PC-3 (cell line): ENCODE measurements around the gene ADAM15. TPM values are rescaled to one million over a fixed set of nuclear protein-coding genes. Genes with fewer than 3 reads are reported as not detected.

ENCODE experiments used
- ATAC-seq: fragments of 200-7000 bp; cut with Tn5 transposase; 2 replicates; pipeline ENCODE4 v1.9.1; 2020; ENCODE audit warnings: mild to moderate bottlenecking, moderate library complexity
- BruUV-seq: library from RNA; stranded (reverse); fragments of 400-500 nt; replicated peaks from 2 replicates; lab custom pipeline; 2021; lab: Mats Ljungman, UMichigan
- CTCF ChIA-PET: fragments of 300-600 bp; sonication (Branson Sonifier 250); formaldehyde crosslinking; loops from one replicate; lab custom pipeline; 2022; ENCODE audit warnings: antibody characterized with exemption; lab: Charles Lee
- POLR2A ChIA-PET: fragments of 300-600 bp; sonication (Branson Sonifier 250); formaldehyde crosslinking; loops from one replicate; lab custom pipeline; 2022; ENCODE audit warnings: antibody characterized with exemption; ENCODE audit not compliant: unreplicated experiment; lab: Charles Lee
- DNase-seq: peaks from one replicate; pipeline ENCODE4 v3.0.0-alpha.2; 2015
- H2AFZ ChIP-seq: fragments of 300-600 bp; sonication (generic); 2 replicates; pipeline ENCODE4 v1.6.0; 2016; ENCODE audit warnings: antibody characterized with exemption, low read length
- H3F3A ChIP-seq: fragments of 300-600 bp; sonication (generic); one replicate; pipeline ENCODE4 v1.6.0; 2017; ENCODE audit warnings: antibody characterized with exemption, low read length, control low read depth, mild to moderate bottlenecking; ENCODE audit not compliant: unreplicated experiment
- H3K27ac ChIP-seq: fragments of 300-600 bp; sonication (generic); 2 replicates; pipeline ENCODE4 v1.5.1; 2016; ENCODE audit warnings: mild to moderate bottlenecking, low read length
- H3K27me3 ChIP-seq: fragments of 300-600 bp; sonication (generic); 2 replicates; pipeline ENCODE4 v1.6.1; 2016; ENCODE audit warnings: low read length, mixed read lengths
- H3K36me3 ChIP-seq: fragments of 300-600 bp; sonication (generic); 2 replicates; pipeline ENCODE4 v1.6.1; 2016; ENCODE audit warnings: low read depth, mixed run types, low read length, mixed read lengths
- H3K4me1 ChIP-seq: fragments of 300-600 bp; sonication (generic); 2 replicates; pipeline ENCODE4 v1.5.1; 2016; ENCODE audit warnings: low read length; ENCODE audit not compliant: insufficient read depth
- H3K4me2 ChIP-seq: fragments of 300-600 bp; sonication (generic); 2 replicates; pipeline ENCODE4 v1.6.0; 2016; ENCODE audit warnings: low read length
- H3K4me3 ChIP-seq: fragments of 300-600 bp; sonication (generic); 2 replicates; pipeline ENCODE4 v1.5.1; 2016; ENCODE audit warnings: mild to moderate bottlenecking, low read length, mixed read lengths
- H3K79me2 ChIP-seq: fragments of 300-600 bp; sonication (generic); 2 replicates; pipeline ENCODE4 v1.6.1; 2017; ENCODE audit warnings: low read length, mixed read lengths
- H3K9ac ChIP-seq: fragments of 300-600 bp; sonication (generic); 2 replicates; pipeline ENCODE4 v1.6.0; 2016; ENCODE audit warnings: mild to moderate bottlenecking, low read length
- H3K9me2 ChIP-seq: fragments of 300-600 bp; sonication (generic); replicated peaks from 2 replicates; pipeline ENCODE4 v1.6.1; 2016; ENCODE audit warnings: mixed run types, low read length, mixed read lengths
- H3K9me3 ChIP-seq: fragments of 300-600 bp; sonication (generic); 2 replicates; pipeline ENCODE4 v1.6.1; 2016; ENCODE audit warnings: low read length, mixed read lengths
- H4K20me1 ChIP-seq: fragments of 300-600 bp; sonication (generic); 2 replicates; pipeline ENCODE4 v1.6.1; 2016; ENCODE audit warnings: low read length, mixed read lengths
- EZH2 ChIP-seq: fragments of 300-600 bp; sonication (generic); IDR thresholded peaks from one replicate; pipeline ENCODE4 v1.6.1; 2017; ENCODE audit warnings: antibody characterized with exemption, mild to moderate bottlenecking, low read length; ENCODE audit not compliant: unreplicated experiment
- EZH2phosphoT487 ChIP-seq: fragments of 300-600 bp; sonication (generic); IDR thresholded peaks from 2 replicates; pipeline ENCODE4 v1.6.1; 2018; ENCODE audit warnings: mild to moderate bottlenecking, antibody characterized with exemption, low read length, borderline replicate concordance
- intact Hi-C: fragments of 100-400 bp; cut with micrococcal nuclease; formaldehyde crosslinking; loops from 2 replicates; pipeline ENCODE4 v1.9.0; 2023
- total RNA-seq: library from RNA; depleted of rRNA; stranded (reverse); fragments of >200 nt; gene quantifications from 2 replicates; pipeline ENCODE4 v1.2.3, GENCODE V29; 2014
- TF ChIP-seq, protein P1 (sequence below): fragments of 300-600 bp; sonication (generic); conservative IDR thresholded peaks from 2 replicates; pipeline ENCODE4 v1.5.1; 2017; ENCODE audit warnings: antibody characterized with exemption, low read depth, mild to moderate bottlenecking, low read length

The ADAM15 gene
- total RNA-seq, 1 experiment from 2014 or later, result 334 TPM

DNA sequence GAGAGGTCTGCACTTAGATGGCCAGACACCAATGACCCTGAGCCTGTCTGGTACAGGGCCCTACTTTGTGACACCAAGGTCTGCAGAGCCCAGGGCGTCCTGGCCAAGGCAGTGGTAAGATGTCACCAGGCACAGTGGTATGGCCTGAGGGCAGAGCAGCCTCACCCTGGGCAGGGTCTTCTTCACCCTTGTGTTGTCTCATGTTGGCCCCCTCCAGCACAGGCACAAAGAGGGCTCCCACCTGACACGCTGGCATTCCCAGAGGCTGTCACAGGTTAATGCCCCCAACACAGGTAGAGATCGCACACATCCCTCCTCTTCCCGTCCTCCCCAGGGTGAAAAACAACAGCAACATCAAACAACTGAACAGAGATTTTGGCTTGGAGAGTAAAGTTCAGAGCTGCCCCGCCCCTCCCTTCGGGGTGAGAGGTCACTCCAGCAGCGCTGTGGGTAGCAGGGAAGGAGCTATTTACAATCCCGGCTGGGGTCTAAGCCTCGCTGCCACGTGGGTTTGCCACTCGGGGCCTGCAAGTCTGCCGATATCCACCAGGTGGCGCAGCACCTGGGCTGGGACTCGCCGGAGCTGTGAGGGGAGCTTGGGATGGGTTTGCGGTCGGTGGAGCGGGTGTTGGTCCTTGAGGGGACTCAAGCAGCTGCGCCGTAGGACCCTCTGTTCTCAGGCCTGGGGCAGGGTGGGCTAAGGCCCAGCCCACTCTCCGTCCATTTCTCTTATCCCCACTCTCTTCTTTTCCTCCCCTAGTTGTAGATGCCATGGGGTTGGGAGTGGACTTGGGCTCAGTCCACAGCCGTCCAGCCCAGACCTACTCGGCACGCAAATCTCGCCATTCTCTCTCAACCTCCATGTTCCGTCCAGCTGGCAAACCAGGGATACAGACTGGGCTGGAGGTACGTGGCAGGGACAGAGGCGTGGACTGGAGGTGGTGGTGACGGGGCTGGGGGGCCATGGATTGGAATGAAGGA, 40.2 kb downstream of the ADAM15 start:
- H3K9me2 ChIP-seq, result no peaks in the 10 kb centered on the region
- BruUV-seq, result no TSS peak
- CTCF ChIA-PET, result interaction anchor here (0.6 to 2.0 kb wide), 9 partner anchors 24 to 1747 kb away, joined by 3 to 57 read pairs (median 5); partner anchors contain the start of gene KRTCAP2
- H3K4me1 ChIP-seq, result peaks cover 13% of the 10 kb centered on the region
- intact Hi-C loops, result loop anchor here (1.0 kb wide), 1 partner anchor 76 kb away; no protein-coding TSS in a partner anchor
- no peak overlapping the region for H3K27ac ChIP-seq
- peak overlapping the region; percentile 97 for H2AFZ ChIP-seq
- H3K9me3 ChIP-seq, result no peaks in the 10 kb centered on the region
- no peaks in the 10 kb centered on the region for H3K27me3 ChIP-seq
- H3K9ac ChIP-seq, result peak overlapping the region; percentile 23; the same call in 1 of the 2 replicates
- POLR2A ChIA-PET, result interaction anchor here (0.7 kb wide), 1 partner anchor 48 kb away, joined by 4 read pairs; no protein-coding TSS in a partner anchor
- no peaks in the 10 kb centered on the region for H3F3A ChIP-seq
- no peaks in the 10 kb centered on the region for H3K79me2 ChIP-seq
- ATAC-seq (peak; percentile 72), DNase-seq (peak; percentile 93)
- H3K4me2 ChIP-seq, result peak overlapping the region; percentile 80
- H4K20me1 ChIP-seq, result no peaks in the 10 kb centered on the region
- H3K4me3 ChIP-seq, result peak overlapping the region; percentile 45
- TF ChIP-seq, protein P1, sequence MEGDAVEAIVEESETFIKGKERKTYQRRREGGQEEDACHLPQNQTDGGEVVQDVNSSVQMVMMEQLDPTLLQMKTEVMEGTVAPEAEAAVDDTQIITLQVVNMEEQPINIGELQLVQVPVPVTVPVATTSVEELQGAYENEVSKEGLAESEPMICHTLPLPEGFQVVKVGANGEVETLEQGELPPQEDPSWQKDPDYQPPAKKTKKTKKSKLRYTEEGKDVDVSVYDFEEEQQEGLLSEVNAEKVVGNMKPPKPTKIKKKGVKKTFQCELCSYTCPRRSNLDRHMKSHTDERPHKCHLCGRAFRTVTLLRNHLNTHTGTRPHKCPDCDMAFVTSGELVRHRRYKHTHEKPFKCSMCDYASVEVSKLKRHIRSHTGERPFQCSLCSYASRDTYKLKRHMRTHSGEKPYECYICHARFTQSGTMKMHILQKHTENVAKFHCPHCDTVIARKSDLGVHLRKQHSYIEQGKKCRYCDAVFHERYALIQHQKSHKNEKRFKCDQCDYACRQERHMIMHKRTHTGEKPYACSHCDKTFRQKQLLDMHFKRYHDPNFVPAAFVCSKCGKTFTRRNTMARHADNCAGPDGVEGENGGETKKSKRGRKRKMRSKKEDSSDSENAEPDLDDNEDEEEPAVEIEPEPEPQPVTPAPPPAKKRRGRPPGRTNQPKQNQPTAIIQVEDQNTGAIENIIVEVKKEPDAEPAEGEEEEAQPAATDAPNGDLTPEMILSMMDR, result peak; percentile 99
- TF ChIP-seq EZH2 (no peak), EZH2phosphoT487 (no peak)
- H3K36me3 ChIP-seq, result no peaks in the 10 kb centered on the region

DNA sequence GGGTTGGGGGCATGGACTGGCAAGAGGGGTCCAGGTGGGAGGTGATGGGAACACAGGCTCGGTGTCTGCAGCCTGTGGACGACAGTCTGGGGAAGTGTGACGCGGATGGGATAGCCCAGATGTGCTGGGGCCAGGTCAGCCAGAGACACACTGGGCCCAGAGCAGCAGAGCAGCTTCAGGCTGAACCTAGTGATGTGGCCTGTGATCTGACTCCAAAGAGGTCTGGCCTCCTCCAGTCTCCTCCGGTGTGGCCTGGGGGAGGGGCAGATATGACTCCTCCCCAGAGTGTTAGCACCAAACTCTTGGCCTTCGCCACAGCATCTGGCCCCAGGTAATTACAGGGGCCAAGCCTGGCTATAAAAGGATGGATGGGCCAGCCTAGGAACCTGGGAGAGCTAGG, 41.0 kb downstream of the ADAM15 start:
- intact Hi-C loops, result no loop called here
- TF ChIP-seq, protein P1, result no peak
- TF ChIP-seq EZH2 (no peak), EZH2phosphoT487 (no peak)
- H3K27ac ChIP-seq, result no peak overlapping the region
- no peak overlapping the region for H3K4me3 ChIP-seq
- H3F3A ChIP-seq, result no peaks in the 10 kb centered on the region
- no peak for DNase-seq
- no peaks in the 10 kb centered on the region for H4K20me1 ChIP-seq
- POLR2A ChIA-PET, result no interaction called here
- H3K4me1 ChIP-seq, result peaks cover 9% of the 10 kb centered on the region
- ATAC-seq, result no peak
- no peaks in the 10 kb centered on the region for H3K36me3 ChIP-seq
- H3K9me3 ChIP-seq, result no peaks in the 10 kb centered on the region
- no peak overlapping the region for H3K9ac ChIP-seq
- BruUV-seq, result no TSS peak
- no peak overlapping the region for H2AFZ ChIP-seq
- CTCF ChIA-PET, result interaction anchor here (0.6 to 2.0 kb wide), 8 partner anchors 33 to 459 kb away, joined by 3 to 57 read pairs (median 5); partner anchors contain the start of gene KRTCAP2
- H3K9me2 ChIP-seq, result no peaks in the 10 kb centered on the region
- H3K27me3 ChIP-seq, result no peaks in the 10 kb centered on the region
- H3K79me2 ChIP-seq, result no peaks in the 10 kb centered on the region
- no peak overlapping the region for H3K4me2 ChIP-seq
